Stimulated activated CD4-positive, alpha-beta T cell treated with anti-CD3 and anti-CD28 coated beads, TNF-alpha, amount 100 ng/mL, for 48 hours (primary cell): ENCODE results near the gene UGT1A9.

Experiments
- DNase-seq, 3 donors: peaks; one replicate each; pipeline ENCODE4 v3.0.0-alpha.2; 2020; ENCODE audit warnings: low read depth in 3 of 3

UGT1A9 gene

GRCh38 chr2:233758849-233759248 is 87.2 kb downstream of the UGT1A9 start:
- DNase-seq: no peak

- no peak for DNase-seq
These were observed 88.3 kb downstream of the UGT1A9 start, which contains the start of gene UGT1A1 for GRCh38 chr2:233760043-233760442. Gene UGT1A1, plus strand, starts transcription at chr2:233760270. Its CDS starts 18 bp downstream, at chr2:233760288.

DNA sequence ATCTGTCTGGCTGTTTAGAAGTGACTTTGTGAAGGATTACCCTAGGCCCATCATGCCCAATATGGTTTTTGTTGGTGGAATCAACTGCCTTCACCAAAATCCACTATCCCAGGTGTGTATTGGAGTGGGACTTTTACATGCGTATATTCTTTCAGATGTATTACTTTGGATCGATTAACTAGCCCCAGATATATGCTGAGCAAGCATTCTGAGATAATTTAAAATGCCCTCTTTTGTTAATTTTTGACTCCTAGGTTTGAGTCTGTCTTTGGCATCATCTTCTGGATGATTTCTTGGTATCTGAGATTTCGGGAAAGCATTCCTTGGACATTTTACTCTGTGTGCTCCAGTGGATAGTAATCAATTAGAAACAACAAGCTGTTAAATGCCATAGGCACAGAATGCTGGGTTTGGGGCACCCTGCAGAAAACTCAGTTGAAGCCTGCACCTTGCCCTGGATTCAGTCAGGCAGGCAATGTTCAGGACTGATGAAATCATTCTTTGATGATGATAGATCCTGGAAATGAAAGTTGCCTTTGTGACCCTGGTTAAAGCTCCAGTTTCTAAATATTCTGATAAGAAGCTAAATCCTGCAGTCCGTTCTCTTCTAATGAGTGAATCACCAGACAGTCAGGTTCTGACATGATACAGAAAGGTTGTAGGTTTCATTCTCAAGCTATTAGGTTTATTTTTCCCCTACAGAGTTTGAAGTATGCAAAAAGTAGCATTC is 89.5 kb downstream of the UGT1A9 start:
- no peak for DNase-seq

- no peak for DNase-seq
These were observed 92.6 kb downstream of the UGT1A9 start for GRCh38 chr2:233764264-233764663.

DNA sequence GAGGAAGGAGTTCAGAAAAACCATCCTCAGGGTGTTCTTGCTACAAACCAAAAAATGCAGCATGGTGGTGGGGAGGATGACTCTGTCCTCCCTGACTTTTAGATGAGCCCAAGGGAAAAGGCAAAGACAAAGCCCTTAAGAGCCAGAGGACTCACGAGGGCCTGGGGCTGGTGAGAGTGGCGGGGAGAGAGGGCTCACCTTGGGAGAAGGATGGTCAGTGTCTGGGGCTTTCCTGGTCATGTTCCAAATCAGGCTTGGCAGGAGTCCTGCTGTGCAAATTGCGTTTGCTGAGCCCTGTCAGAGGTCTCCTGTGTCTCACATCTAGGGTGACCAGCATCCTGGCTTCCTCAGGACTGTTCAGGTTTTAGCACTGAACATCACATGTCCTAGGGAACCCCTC is 93.1 kb downstream of the UGT1A9 start:
- no peak for DNase-seq

- no peak for DNase-seq
These were observed 94.7 kb downstream of the UGT1A9 start for GRCh38 chr2:233766416-233766815.

DNA sequence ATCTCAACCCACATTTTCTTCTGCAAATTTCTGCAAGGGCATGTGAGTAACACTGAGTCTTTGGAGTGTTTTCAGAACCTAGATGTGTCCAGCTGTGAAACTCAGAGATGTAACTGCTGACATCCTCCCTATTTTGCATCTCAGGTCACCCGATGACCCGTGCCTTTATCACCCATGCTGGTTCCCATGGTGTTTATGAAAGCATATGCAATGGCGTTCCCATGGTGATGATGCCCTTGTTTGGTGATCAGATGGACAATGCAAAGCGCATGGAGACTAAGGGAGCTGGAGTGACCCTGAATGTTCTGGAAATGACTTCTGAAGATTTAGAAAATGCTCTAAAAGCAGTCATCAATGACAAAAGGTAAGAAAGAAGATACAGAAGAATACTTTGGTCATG is 96.4 kb downstream of the UGT1A9 start:
- no peak for DNase-seq

- no peak for DNase-seq
These were observed 97.6 kb downstream of the UGT1A9 start for GRCh38 chr2:233769260-233769659.

DNA sequence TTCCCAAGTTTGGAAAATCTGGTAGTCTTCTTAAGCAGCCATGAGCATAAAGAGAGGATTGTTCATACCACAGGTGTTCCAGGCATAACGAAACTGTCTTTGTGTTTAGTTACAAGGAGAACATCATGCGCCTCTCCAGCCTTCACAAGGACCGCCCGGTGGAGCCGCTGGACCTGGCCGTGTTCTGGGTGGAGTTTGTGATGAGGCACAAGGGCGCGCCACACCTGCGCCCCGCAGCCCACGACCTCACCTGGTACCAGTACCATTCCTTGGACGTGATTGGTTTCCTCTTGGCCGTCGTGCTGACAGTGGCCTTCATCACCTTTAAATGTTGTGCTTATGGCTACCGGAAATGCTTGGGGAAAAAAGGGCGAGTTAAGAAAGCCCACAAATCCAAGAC is 100.5 kb downstream of the UGT1A9 start:
- DNase-seq: no peak

- no peak for DNase-seq
These were observed 100.9 kb downstream of the UGT1A9 start for GRCh38 chr2:233772583-233772982.

GRCh38 chr2:233773854-233774253 is 102.2 kb downstream of the UGT1A9 start:
- DNase-seq: no peak

DNA sequence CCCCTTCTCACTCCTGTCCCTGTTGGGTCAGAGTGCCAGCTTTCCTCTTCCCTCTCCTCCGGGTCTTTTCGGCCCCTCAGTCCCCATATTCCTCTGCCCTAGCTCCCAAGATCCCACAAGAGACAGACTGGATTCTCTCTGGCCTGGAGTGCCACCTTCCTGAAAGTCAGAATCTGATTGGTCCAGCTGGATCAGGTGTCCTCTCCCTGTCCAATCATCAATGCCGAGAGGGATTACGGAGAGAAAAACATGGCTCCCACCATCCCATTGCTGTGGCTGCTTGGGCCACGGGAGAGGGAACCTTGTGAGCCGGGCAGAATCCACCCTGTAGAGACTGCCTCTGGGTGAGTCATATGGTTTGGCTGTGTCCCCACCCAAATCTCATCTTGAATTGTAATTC is 103.7 kb downstream of the UGT1A9 start:
- no peak for DNase-seq

- no peak for DNase-seq
These were observed 106.3 kb downstream of the UGT1A9 start, which contains the start of gene MROH2A for GRCh38 chr2:233778030-233778429. Gene MROH2A, plus strand, starts transcription at chr2:233778330. Its CDS starts 1,029 bp downstream, at chr2:233779359.

- DNase-seq: no peak
These were observed 108.0 kb downstream of the UGT1A9 start for GRCh38 chr2:233779722-233780121.

DNA sequence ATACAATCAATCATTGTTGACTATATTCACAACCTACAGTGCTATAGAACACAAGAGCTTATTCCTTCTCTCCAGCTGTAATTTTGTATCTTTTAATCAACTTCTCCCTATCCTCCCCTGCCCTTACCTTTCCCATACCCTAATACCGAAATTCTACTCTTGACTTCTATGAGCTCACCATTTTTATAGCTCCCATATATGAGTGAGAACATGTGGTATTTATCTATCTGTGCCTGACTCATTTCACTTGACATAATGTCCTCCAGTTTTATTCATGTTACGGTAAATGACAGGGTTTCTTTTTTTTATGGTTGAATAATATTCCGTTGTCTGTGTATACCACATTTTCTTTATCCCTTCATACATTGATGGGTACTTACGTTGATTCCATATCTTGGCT is 109.1 kb downstream of the UGT1A9 start:
- no peak for DNase-seq

GRCh38 chr2:233789554-233789953 is 117.9 kb downstream of the UGT1A9 start:
- no peak for DNase-seq

- DNase-seq: no peak
These were observed 119.6 kb downstream of the UGT1A9 start for GRCh38 chr2:233791151-233791882.

DNA sequence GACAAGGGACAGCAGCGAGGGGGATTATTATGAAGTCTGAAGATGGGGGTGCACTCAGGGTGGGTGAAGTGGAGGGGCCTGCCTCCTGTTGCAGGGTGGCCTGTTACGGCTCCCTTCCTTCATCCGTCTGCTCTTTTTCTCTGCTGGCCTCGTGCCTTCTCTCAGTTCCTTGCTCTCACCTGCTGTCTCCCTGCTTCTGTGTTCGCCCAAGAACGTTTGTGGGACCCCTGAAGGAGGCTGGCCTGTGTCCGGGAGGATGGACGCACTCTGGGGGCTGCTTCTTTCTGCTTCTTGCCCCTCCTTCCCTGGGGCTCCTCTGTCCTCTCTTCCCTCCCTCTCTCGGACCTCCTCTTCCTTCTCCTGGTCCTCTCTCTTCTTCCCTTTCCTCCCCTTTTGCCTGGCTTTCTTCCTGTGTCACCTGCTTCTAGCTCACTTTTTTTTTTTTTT is 120.2 kb downstream of the UGT1A9 start:
- no peak for DNase-seq

GRCh38 chr2:233792720-233793119 is 121.0 kb downstream of the UGT1A9 start:
- DNase-seq: no peak

- no peak for DNase-seq
These were observed 121.9 kb downstream of the UGT1A9 start for GRCh38 chr2:233793465-233794127.

- DNase-seq: no peak
These were observed 122.5 kb downstream of the UGT1A9 start for GRCh38 chr2:233794128-233794658.

- DNase-seq: no peak
These were observed 124.1 kb downstream of the UGT1A9 start for GRCh38 chr2:233795735-233796171.
